Adrenal gland (tissue), 5 donors: ENCODE data around the gene ASTE1.

Source experiments
- POLR2A ChIP-seq, 2 donors: fragments of 450-650 bp; IDR thresholded peaks; one replicate each; pipeline ENCODE4 v1.6.1; 2017; ENCODE audit warnings: antibody characterized with exemption in 2 of 2, mild to moderate bottlenecking in 2 of 2, moderate library complexity in 1 of 2
- TF ChIP-seq, protein P1 (sequence below), 6 experiments: fragments of 450-650 bp in 4 of 6; fragments of 200-600 bp in 2 of 6; sonication (generic) in 1 of 6; IDR thresholded peaks; 1 replicate in 5 of 6; 2 replicates in 1 of 6; pipeline versions ENCODE4 v1.5.1 to v1.8.0; 2016 to 2021; ENCODE audit warnings: antibody characterized with exemption in 6 of 6, mild to moderate bottlenecking in 2 of 6, moderate library complexity in 1 of 6
- donor health status: DM: no; HTN: no; CAD: no.

DNA sequence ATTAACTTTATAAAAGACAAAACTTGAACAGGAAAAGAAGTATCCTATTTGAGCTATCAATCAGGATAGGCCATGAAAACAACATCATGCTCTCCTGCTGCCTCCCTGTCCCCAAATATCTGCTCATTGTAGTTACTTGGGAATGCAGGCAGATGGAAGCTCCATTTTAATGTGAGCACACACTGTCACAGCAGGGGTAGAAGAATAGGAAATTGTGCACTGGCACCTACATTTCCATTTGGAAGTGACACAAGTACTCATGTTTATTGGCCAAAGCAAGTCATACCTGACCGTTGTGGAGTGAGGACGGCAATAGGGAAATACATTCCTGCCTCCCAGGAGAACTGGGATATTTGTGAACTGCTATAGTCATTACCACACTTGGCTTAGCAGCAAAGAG is 52.4 kb downstream of the ASTE1 start:
- TF ChIP-seq, protein P1, sequence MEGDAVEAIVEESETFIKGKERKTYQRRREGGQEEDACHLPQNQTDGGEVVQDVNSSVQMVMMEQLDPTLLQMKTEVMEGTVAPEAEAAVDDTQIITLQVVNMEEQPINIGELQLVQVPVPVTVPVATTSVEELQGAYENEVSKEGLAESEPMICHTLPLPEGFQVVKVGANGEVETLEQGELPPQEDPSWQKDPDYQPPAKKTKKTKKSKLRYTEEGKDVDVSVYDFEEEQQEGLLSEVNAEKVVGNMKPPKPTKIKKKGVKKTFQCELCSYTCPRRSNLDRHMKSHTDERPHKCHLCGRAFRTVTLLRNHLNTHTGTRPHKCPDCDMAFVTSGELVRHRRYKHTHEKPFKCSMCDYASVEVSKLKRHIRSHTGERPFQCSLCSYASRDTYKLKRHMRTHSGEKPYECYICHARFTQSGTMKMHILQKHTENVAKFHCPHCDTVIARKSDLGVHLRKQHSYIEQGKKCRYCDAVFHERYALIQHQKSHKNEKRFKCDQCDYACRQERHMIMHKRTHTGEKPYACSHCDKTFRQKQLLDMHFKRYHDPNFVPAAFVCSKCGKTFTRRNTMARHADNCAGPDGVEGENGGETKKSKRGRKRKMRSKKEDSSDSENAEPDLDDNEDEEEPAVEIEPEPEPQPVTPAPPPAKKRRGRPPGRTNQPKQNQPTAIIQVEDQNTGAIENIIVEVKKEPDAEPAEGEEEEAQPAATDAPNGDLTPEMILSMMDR (IDR thresholded peaks at IDR 0.05): no peak
- no peak for TF ChIP-seq POLR2A (IDR thresholded peaks at IDR 0.05)
